Dedifferentiated amniotic fluid mesenchymal stem cell (primary cell): ENCODE results near the gene WBP1L.

Source experiments
- DNase-seq: peaks from one replicate; pipeline ENCODE4 v3.0.0-alpha.2; 2016; ENCODE audit errors: extremely low spot score

Gene WBP1L

DNA sequence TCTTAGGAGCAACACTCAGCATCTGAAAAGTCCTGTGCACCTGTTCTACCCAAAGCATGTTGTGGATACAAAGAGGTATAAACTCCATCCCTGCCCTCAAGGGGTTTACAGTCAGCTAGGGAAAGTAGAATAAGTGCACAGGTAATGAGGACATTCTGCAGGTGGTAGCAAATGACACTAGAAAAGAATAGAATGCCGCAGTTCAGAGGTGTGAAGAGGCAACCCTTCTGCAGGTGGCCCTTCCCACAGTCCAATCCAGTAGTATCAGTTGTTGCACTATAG, 36.7 kb downstream of the WBP1L start:
- DNase-seq = no peak

DNA sequence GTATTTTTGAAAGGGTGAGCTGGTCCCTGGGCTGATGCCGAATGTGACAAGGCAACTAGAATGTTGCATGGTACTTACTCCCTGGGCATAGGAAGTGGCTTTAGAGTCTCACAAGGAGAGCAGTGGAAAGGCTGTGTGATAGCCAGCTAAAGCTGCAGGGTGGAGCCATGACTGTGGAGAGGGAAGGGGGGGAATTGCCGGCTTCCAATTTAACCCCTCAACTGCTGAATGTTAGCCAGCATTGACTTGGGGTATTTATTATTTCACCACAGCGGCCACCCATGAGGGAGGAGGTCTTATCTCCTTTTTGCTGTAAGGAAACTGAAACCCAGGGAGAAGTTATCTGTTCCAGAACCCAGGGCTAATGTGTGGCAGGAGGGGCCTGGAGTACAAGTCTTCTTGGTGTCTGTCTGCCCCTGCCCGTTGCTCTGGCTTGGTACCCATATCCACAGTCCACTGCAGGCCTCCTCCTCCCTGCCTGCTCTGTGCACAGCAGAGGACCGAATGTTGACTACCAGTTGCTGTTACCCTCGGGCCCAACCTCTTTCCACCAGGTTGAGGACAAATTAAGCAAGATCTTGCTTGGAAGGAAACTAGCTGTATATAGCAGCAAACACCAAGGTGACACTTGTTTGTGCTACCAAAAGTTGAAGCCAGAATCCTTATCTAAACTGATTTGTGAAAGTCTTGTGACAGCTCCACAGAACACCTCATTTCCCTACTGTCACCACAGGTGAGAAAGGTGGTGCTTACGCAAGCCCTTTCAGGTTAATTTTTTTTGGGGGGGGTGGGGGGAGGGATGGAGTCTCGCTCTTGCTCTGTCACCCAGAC, 37.6 kb downstream of the WBP1L start:
- no peak for DNase-seq

DNA sequence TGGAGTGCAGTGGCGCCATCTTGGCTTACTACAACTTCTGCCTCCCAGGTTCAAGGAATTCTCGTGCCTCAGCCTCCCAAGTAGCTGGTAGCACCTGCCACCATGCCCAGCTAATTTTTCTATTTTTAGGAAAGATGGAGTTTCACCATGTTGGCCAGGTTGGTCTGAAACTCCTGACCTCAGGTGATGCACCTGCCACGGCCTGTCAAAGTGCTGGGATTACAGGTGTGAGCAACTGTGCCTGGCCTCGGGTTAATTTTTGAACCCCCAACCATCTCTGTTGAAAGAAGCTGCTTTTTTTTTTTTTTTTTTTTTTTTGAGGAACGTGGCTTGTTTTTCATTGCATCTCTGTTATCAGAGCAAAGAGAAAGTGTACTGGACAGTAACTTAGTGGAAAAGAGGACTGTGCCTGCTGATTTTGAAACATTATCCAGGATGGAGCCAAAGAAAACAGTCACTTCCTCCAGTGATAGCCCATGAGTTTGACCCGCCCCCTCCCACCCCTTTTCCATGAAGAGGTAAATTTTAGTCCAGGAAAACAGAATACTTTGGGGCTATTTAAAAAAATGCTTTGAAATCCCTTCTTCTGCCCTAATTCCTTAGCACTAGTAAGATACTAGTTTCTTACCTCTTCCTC, 38.3 kb downstream of the WBP1L start:
- no peak for DNase-seq

DNA sequence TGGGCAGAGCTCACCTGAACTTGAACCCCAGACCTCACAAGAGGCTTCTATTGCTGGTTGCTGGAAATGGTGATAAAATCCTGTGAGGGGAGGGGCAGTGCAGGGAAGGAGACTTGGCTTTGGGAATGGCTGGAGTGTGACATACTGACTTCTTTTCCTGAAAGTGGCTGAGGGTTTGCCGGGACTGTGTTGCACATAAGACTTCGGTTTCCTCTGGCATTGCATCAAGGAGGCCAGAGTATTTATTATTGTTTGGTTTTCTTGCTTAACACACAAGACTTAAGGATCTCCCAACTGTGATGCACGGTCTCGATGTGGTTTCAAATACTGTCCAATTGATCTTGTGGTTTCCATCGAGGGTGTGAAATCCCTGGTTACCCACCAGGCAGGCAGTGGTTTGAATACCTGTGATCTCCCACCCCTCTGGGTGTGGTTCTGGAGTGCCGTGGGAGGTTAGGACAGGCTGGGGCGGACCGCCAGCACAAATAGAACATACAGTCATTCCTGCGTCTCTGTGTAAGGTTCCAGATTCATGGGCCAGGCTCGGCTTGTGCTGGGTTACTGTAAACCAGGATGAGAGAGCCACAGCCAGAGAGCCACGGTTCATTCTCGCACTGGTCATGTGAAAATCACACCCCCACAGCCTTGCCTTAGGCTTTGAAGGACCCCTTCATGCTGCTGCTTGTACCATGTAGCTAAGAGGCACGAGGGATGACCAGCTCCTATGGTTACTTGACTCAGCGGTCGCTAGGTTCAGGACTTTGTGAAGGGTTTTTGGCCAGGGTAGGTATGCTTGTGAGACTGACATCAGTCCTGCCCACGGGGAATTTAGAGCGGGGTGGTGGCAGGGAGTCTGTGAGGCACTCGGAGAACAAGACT, 39.2 kb downstream of the WBP1L start:
- DNase-seq = no peak

DNA sequence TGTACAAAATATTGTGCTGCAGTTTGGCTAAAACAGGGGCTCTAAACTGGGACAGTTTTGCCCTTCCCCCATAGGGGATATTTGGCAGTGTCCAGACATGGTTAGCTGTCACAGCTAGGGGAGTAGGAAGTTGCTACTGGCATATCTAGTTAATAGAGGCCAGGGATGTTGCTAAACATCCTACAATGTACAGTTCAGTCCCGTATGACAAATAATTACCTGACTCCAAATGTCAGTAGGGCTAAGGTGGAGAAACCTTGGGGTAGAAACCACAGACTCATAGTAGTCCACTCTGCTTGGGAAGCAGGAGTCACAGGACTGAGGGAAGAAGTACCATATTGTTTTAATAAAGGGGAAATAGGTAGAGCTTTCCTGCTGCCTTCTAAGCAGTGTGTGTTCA, 39.8 kb downstream of the WBP1L start:
- DNase-seq = no peak

DNA sequence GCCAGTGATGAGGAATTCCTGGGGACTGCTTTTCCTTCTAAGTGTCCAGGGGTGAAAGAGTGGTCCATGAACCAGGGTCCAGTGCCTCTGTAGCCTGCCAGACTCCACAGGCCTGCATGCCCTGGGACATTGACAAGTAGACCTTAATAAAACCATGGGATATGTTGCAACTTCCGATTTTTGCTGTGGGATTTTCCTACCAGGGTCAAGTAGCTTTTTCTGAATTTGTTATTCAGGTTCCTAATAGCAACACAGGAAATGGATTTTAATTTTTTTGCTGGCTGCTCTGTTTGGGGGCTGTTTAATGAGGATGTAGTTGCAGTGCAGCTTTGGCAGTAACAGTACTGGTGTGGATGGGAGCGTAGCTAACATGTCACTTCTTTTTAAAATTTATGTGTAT, 42.1 kb downstream of the WBP1L start:
- DNase-seq = no peak

DNA sequence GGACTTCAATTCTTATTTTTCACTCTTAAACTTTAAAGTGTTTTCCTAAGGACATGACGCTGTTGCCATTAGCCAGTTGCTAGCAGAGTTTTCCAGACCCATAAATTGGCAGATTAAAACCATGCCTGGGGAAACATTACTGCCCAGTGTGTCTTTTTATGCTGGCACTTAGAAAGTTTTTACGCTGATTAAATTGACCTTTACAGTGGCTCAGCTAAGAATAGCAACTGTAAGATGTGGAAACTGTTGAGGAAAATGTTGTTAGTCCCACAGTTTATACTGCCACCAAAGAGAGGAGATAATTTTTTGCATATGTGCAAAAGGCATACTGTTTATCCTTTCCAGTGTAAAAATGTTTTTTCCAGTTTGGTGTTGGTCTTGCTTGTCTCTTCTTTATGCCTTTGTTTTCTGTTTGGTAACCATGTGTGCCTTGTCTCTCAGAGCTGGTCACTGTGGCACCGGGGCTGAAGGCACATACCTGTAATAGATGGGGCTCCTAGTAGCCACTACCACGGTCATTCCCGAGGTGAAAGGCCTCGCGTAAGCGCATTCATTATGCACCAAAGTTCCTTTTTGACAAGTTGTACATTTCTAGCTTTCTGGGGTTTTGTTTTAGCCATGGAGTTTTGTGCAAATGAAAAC, 48.1 kb downstream of the WBP1L start:
- no peak for DNase-seq

DNA sequence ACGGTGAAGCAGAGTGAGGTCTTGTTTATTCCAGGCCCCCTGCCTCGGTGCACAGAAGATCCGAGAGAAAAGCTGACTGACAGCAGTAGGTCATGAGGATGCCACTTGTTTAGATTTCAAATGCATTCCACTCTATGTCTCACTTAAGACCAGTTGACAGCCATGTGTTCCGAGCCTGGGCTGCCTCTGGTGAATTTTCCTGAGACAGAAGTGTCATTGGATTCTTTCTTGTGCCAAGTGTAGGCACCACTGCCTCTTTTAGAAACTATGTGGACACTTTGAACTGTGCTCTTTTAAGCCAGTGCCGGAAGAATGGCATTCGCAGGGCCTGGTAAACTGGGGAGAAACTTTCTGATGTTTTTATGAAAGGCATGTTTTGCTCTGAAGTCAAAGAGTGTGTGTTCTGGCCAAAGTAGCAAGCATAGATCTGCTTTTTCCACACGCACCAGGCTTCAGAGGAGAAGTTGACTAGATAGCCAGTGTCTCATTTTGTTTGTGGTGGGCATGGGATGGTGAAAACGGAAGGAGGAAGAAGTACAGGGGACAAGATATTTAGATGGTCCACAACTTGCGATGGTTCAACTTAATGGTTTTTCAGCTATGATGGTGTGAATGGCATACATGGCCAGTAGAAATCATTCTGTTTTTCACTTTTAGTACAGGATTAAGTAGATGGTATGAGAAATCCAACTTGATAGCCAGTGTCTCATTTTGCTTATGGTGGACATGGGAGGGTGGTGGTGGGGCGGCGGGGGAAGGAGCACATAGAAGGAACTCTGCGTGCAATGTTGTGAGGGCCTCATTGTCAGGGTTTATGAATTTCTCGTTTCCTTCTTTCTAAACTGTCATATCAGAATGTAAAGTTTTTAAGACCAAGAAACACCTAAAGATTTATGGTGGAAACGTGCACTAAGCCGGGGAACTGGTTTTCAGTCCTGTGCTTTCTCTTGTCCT, 52.0 kb downstream of the WBP1L start:
- DNase-seq = no peak

DNA sequence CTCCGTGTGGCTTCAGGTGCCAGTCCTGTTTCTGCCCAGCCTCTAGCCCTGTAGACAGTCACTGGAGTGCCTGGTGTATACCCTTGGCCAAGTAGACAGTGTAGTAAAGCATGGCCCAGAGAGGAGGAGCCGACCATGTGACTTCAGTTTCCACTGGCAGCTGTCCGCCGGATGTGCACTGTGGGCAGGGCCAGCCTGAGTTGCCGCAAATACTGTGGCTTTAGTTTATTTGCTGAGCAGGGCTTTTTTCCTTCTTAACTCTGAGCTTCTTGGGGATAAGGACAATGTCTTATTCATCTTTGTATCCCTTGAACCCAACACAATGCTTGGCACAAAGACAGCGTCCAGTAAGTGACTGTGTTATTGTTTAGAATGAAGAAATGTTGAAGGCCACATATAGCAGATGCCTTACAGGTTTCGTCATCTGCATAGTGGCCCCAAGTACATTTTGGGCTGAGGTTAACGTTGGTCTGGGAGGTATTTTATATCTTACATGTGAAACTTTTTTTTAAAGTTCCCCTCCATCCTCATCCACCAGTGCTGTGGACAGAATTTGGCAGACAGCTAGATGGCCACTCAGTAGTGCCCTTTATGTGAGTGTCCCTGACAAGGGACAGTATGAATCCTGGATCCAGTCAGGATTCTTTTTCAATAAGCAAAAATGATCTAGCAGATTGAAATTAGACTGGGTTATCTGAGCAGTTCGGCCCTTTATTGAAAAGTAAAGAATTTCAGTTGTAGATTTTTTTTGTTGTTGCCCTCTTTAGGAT, 52.8 kb downstream of the WBP1L start:
- no peak for DNase-seq

DNA sequence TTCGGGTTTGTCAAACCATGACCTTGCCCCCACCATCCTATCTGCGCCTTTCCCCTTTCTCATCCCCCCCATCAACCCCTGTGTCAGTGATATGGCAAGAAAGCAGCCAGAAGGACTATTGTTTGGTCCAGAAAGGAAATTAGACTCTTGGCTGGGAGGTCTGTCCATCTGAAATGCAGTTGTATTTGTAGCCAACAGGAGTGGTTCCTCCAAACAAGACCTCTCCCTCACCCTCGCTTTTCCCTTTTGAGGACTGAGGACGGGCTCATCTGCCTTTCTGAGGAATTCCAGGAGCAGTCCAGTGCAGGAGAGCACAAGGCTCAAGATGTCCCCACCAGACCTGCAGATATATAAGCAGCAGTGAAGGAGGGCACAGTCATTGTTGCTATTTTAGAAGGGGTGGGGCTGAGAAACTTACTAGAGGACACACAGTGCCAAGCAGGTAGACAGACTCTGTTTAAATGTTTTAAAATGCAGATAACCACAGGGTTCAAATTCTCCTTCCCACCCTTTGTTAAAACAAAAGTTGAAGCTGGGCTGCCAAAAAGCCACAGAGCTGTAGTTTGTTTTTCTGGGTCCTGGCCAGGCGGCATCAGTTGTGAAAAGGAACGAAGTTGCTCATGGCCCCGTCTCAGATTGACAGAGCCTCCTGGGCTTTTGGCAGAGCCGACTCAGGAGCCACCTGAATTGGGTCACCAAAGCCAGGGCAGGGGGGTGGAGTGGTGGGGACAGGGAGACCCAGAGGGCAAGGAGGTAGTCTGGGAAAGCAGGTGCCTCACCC, 56.1 kb downstream of the WBP1L start:
- no peak for DNase-seq

DNA sequence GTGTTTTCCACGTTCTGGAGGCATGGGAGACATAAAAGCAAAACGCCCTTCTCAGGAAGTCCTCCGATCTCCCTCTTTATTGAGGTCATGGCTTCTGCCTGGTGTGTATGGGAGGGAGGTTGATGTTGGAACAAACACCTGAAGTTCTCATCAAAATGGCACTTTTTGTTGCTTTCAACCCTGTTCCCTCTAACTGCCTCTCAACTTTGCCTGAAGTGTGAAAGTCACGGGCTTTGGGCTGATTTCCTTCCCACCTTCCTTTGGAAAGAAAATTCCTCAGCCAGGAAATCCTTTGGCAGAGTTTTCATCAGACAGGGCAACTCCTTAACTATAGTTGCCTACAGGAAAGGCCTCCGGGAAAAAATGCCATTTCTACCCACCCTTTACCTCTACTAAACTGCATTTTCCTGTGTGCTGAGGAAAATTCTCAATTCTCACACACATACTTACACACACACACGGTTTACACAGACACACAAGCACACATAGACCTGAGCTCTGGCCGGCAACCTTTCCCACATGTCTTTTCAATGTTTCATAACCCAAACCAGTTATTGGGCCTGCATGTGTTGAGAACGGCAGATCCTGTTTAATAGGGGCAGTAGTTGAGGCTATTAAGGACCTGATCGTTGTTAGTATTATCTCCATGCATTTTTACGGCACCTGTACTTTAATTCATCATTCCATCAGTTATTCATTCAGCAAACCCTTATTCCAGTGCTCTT, 57.0 kb downstream of the WBP1L start:
- DNase-seq = no peak

DNA sequence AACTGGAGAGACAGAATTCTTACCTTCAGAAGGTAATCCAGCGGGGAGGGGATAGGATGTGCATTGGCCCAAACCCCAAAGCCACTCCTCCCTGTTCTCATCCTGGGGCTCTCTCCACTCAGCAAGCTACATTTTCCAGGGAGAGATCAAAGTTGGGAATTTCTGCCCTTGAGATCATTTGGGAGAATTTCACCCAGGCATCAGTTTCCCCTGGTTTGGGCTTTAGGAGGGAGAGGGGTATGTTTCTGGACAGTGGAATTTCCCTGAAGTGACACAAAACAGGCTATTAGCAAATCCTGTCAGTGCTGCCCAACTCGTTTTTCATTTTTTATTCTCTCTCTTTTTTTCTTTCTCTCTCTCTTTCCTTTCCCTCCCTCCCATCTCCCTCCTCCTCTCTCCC, 57.7 kb downstream of the WBP1L start:
- DNase-seq = no peak

DNA sequence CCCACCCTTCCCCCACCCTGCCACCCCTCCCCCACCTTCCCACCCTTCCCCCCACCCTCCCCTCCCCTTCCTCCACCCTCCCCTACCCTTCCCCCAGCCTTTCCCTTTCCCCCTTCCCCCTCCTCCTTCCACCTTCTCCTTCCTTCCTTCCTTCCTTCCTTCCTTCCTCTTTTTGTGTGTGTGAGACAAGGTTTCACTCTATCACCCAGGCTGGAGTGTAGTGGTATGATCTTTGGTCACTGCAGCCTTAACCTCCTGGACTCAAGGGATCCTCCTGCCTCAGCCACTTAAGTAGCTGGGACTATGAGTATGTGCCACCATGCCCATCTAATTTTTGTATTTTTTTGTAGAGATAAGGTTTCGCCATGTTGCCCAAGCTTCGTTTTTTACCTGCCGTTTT, 58.2 kb downstream of the WBP1L start:
- DNase-seq = no peak

DNA sequence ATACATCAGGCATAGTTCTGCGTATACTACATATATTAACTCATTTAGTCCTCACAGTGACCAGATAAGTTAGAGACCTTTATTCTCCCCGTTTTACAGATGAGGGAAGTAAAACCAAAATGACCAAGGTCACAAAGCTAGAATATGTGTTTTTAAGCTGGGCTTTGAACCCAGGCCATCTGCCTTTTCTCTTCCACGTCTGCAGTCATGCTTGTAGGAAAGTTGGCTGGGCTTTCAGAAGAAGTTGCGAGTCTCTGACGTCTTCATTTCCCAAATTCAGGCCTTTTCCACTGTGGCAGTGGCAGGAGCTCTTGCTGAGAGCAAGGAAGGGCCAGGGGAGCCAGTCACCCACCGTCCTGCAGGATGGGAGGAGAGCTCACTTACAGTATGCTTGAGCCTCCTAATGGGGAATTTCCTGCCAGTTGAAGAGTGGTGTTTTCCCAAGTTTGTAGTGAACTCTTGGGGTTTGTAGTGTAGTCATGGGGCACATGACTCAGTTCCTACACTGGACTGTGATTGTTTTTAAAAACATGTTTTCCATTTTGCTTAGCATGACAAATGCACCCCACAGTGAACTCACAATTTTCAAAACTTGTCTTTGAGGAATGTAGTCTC, 59.3 kb downstream of the WBP1L start:
- peak; percentile 74 for DNase-seq

DNA sequence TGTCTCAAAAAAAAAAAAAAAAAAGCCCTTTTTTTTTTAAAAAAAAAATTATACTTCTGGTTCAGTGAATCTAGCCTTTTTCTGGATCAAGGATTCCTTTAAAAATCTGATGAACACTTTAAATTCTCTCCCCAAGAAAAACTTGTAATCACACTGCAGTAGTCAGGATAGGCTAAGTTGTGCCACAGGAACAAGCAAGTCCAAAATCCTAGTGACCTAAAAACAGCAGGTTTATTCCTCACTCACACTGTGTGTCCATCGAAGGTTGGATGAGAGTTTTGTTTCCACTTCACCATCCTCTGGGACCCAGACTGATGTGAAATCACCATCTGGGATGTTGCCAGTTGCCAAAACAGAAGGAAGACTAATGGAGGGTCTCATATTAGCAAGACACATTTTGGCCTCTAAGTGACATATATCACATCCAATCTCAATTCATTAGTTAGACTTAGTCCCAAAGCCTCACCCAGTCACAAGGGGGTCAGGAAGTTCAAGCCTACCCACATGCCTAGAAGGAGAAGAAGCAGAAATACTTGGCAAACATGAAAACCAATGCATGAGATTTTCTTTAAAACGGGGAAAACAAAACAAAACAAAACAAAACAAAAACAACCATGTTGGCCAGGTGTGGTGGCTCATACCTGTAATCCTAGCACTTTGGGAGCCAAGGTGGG, 60.8 kb downstream of the WBP1L start:
- DNase-seq = no peak

DNA sequence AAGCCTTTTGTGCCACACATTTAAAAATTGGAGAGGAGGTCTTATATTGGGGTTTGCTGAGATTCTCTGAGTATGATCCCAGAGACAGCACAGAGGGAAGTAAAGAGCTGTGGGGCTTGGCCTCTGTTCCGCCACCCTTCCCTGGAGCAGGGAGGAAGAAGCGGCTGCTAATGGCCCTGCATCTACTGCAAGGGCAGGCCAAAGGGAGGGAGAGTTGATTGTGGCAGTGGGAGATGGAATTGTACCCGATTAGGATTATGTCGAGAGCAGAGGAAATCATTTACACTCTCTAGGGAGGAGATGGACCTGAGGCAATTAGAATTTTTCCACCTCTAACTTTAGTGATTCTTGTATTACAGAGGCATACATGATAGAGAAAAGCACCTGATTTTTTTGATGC, 64.6 kb downstream of the WBP1L start:
- no peak for DNase-seq

DNA sequence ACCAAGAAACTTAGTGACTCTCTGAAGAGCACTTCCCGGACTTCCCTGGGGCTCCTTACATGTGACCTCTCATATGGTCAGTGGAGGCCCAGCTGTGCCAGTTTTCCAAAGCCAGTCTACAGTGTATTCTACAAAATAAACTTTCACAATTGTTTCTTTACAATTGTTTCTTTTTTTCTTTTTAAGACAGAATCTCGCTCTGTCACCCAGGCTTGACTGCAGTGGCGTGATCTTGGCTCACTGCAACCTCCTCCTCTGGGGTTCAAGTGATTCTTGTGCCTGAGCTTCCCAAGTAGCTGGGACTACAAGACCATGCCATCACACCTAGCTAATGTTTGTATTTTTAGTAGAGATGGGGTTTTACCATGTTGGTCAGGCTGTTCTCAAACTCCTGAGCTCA, 67.6 kb downstream of the WBP1L start:
- no peak for DNase-seq
